Kidney capillary endothelial cell (primary cell): ENCODE measurements around the gene MCRIP2.
A peak's percentile ranks its signal among the peaks of the same experiment; 100 is the strongest.

Source experiments
- DNase-seq: peaks from one replicate; pipeline ENCODE4 v3.0.0-alpha.2; 2018; ENCODE audit warnings: low spot score

MCRIP2 gene

DNA sequence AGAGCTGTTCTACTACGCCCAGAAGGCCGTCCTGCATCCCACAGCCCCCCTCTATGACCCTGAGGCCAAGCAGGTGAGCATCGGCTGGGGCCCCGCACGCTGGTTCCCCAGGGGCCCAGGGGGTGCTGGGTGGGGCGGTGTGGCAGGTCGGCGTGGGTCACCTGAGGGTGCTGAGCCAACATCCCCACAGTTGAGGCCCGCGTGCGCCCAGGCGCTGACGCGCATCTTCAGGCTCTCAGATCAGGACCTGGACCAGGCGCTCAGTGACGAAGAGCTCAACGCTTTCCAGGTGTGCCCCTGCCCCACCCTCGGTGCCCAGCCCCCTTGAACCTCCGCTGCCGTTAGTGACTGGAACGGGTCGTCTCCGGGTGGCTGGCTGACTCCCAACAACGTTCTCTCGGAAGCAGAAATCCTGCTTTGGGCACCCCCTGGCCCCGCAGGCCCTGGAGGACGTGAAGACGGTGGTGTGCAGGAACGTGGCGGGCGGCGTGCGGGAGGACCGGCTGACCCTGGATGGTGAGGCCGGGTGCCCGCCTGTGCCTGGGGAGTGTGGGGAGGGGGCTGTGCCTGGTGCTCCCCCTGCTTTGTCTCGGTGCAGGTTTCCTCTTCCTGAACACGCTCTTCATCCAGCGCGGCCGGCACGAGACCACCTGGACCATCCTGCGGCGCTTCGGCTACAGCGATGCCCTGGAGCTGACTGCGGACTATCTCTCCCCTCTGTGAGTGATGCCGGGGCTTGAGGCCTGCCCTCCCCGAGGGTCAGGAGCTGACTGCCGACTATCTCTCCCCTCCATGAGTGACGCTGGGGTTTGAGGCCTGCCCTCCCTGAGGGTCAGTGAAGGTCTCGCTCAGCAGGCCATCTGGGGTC is 29.1 kb downstream of the MCRIP2 start:
- no peak for DNase-seq

DNA sequence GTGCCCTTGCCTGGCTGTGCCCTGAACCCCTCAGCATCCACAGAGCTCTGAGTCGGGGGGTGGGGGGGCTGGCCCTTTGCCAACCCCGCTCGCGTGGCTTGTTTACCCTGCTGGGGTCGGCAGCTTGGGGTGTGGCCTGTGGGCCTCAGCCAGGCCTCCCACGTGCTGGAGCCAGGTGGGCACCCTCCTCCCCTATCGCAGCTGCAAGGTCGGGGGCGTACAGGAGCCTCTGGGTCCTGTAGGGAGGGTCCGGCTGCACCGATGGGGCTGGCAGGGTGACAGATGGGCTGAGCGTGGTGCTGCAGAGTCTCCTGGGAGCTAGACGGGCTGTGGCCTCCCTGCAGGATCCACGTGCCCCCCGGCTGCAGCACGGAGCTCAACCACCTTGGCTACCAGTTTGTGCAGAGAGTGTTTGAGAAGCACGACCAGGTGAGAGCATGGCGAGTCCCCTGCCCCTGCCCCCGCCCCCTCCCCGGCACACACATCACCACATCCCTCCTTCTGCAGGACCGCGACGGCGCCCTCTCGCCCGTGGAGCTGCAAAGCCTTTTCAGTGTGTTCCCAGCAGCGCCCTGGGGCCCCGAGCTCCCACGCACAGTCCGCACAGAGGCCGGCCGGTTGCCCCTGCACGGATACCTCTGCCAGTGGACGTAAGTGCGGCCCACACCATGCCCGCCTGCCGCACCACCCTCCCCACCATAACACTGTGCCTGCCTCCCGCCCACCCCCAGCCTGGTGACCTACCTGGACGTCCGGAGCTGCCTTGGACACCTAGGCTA is 29.9 kb downstream of the MCRIP2 start:
- no peak for DNase-seq

DNA sequence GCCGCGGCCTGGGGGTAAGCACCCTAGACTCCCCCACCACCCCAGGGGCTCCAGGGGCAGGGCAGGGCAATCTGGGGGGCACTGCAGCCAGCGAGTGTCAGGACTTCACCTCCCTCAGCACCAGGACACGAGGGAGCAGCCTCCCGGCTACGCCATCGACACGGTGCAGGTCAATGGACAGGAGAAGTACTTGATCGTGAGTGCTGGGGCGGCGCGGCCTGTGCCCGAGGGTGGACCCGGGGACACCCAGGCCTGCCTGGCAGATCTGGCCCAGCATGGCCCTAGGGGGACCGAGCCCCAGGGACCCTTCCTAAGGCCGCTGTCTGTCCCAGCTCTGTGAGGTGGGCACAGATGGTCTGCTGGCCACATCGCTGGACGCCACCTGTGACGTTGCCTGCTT is 30.7 kb downstream of the MCRIP2 start:
- no peak for DNase-seq

DNA sequence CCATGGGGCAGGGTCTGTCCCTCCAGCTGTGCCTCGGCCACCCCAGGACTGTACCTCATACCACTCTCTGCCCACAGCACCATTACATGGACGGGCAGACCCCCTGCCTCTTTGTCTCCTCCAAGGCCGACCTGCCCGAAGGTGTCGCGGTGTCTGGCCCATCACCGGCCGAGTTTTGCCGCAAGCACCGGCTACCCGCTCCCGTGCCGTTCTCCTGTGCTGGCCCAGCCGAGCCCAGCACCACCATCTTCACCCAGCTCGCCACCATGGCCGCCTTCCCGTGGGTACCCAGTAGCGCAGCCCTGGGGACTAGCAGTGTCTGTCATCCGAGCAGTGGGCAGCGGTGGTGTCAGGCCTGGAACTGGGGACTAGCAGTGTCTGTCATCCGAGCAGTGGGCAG is 31.2 kb downstream of the MCRIP2 start:
- DNase-seq: no peak

DNA sequence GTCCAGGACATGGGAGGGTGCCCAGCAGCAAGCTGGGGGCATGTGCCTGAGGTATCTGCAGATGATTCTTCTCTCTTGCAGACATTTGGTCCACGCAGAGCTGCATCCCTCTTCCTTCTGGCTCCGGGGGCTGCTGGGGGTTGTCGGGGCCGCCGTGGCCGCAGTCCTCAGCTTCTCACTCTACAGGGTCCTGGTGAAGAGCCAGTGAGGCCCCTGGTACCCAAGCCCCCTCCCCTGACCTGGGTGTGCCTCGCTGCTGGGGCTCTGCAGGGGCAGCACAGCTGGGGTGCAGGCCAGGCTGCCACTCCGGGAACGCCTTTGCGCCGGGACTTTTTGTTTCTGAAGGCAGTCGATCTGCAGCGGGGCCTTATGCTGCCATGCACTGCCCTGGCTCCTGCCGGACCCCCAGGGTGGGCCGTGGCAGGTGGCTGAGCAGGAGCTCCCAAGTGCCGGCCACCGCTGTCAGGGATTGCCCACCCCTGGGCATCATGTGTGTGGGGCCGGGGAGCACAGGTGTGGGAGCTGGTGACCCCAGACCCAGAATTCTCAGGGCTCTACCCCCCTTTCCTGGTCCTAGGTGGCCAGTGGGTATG is 31.9 kb downstream of the MCRIP2 start:
- DNase-seq: no peak

DNA sequence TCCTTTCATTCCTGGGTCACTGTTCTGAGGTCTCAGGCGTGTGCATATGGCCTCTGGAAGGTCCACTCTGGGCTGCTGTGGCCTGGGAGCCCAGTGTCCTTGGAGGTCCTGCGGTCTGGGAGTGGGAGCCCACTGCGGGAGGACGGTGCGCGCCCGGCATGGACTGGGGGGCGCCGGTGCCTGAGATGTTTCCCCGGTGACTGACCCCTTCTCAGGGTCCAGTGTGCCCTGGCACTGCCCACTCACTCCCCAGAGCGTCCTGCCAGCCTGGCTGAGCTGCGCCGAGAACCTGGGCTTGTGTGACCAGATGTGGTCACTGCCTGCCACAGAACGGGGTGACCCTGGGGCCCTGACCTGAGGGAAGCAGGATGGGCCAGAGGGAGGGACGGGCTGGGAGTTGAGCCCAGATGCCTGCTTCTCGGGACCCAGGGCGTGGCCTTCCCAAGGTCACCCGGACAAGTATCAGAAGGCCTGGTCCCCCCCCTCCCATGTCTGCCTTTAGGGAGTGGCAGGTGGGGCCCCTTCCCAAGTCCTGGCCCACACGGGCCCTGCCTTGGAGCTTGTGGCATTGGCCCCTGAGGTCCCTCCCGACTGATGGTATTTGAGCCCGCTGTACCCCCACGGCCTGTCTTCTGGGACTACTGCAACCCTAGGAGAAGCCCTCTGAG is 32.7 kb downstream of the MCRIP2 start:
- DNase-seq: no peak

DNA sequence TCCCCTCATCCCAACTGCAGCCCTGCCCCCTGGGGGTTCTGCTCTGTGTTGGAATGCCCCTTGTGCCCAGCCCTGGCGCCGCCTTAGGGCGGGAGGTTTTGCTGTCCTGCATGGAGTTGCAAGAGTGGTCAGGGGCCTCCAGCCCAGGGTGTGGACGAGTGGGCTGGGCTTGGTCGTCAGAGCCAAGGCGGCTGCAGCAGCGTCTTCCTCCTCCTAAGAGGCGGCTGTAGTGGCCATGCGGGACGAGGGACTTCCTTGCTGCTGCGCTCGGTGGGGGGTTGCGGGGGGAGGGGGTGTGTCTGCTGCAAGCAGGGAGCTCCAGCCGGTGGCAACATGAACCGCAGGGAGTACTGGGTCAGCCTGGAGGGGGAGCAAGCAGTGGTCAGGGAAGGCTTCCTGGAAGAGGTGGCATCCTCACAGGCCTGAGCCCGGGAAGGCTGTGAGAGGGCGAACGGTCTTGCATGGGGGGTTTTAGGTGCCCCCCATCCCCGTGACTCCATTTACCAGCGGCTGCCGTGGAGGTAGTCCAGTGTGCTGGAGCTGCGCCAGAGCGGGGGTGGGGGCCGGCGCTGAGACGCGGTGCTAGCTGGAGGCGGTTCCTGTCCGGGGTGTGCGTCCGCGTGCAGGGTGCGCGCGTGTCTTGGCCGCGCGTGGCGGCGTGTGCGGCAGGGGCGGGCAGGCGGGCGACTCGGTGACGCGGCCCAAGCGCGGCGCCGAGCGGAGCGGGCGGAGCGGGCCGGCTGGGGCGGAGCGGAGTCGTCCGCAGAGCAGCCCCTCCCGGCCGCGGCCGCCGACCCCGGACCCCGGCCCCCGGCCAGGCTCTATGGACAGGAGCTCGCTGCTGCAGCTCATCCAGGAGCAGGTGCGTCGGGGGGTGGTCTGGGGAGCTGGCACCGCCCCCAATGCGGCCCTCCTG is 33.6 kb downstream of the MCRIP2 start, which contains the start of gene RHBDL1:
RHBDL1 (plus strand) TSS at position 704 of the 916 bp plus-strand sequence; CDS start at position 824, 120 bp downstream.
- DNase-seq: no peak

DNA sequence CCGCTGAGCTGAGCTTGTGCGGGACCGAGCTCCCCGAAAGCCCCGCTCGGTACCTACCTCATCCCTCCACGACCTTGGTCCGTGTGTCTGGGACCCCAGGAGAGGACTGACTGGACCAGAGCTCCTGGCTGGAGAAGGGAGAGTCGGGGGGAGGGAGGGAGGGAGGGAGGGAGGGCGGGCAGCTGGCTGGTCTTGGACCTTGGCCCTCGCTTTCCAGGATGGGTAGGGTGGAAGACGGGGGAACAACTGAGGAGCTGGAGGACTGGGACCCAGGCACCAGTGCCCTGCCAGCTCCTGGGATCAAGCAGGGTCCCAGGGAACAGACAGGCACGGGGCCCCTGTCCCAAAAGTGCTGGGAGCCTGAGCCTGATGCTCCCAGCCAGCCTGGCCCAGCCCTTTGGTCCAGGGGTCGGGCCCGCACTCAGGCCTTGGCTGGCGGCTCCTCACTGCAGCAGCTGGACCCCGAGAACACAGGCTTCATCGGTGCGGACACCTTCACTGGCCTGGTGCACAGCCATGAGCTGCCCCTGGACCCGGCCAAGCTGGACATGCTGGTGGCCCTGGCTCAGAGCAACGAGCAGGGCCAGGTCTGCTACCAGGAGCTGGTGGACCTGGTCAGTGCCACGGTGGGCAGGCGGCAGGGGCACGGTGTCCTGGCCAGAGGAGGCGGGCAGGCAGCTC is 34.4 kb downstream of the MCRIP2 start:
- no peak for DNase-seq

DNA sequence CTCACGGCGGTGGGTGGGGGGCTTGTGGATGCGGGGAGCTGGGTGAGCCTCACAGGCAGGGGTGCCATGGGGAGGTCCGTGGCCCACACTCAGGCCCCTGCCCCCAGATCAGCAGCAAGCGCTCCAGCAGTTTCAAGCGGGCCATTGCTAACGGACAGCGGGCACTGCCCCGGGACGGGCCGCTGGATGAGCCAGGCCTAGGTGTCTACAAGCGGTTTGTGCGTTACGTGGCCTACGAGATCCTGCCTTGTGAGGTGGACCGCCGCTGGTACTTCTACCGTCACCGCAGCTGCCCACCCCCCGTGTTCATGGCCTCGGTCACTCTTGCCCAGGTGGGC is 34.9 kb downstream of the MCRIP2 start:
- no peak for DNase-seq

DNA sequence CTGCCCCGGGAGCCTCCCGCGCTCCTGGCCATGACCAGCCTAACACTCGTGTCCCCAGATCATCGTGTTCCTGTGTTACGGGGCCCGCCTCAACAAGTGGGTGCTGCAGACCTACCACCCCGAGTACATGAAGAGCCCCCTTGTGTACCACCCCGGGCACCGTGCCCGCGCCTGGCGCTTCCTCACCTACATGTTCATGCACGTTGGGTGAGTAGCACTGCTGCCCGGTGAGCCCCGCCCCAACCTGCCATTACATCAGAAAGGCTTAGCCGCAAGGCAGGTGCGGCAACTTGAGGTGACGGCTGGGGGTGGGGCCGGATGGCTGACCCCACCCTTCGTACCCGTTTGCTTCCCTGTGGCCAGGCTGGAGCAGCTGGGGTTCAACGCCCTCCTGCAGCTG is 35.3 kb downstream of the MCRIP2 start:
- DNase-seq: no peak

DNA sequence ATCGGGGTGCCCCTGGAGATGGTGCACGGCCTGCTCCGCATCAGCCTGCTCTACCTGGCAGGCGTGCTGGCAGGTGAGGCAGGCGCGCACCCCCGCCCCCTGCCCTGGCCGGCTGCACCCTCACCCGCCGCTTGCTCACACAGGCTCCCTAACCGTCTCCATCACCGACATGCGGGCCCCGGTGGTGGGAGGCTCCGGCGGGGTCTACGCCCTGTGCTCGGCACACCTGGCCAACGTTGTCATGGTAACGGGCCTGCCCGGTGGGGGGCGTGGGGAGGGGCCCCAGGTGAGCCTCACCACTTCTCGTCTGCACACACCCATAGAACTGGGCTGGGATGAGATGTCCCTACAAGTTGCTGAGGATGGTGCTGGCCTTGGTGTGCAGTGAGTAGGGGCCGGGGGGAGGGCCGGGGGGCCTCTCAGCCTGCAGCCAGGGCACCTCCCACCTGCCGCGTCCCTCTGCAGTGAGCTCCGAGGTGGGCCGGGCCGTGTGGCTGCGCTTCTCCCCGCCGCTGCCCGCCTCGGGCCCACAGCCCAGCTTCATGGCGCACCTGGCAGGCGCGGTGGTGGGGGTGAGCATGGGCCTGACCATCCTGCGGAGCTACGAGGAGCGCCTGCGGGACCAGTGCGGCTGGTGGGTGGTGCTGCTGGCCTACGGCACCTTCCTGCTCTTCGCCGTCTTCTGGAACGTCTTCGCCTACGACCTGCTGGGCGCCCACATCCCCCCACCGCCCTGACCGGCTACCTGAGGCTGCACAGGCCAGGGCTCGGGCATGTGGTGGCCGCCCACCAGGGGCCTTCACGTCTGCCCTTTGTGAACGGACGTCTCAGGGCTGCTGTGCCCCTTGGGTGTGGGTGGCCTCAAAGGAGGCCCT is 35.9 kb downstream of the MCRIP2 start:
- DNase-seq: no peak

DNA sequence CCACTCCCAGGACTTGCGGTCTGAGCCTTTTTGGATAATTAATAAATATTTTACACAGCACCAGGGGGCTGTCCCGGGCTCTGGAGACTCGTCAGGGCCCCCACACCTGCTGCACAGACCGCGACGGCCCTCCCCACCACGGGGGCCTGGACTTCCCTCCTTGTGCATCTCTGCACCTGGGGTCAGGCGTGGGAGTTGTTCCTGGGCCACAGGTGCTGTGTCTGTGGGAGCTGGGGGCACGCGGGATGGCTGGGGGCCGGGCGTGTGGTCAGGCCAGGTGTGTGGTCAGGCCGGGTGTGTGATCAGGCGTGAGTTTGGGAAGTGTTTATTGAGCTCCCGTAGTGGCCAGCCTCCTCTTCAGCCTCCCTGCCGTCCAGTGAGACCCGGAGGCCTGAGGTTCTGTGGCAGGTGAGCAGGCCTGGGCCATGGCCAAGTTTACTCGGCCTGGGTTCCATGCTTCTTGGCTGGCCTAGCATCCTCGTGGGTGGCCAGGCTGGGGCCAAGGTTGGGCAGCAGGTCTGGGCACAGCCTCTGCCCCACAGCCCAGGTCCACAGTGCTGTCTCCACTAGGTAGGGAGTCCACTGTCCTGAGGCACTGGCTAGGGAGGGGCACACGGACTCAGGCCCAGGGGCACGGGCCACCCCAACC is 36.7 kb downstream of the MCRIP2 start:
- no peak for DNase-seq

DNA sequence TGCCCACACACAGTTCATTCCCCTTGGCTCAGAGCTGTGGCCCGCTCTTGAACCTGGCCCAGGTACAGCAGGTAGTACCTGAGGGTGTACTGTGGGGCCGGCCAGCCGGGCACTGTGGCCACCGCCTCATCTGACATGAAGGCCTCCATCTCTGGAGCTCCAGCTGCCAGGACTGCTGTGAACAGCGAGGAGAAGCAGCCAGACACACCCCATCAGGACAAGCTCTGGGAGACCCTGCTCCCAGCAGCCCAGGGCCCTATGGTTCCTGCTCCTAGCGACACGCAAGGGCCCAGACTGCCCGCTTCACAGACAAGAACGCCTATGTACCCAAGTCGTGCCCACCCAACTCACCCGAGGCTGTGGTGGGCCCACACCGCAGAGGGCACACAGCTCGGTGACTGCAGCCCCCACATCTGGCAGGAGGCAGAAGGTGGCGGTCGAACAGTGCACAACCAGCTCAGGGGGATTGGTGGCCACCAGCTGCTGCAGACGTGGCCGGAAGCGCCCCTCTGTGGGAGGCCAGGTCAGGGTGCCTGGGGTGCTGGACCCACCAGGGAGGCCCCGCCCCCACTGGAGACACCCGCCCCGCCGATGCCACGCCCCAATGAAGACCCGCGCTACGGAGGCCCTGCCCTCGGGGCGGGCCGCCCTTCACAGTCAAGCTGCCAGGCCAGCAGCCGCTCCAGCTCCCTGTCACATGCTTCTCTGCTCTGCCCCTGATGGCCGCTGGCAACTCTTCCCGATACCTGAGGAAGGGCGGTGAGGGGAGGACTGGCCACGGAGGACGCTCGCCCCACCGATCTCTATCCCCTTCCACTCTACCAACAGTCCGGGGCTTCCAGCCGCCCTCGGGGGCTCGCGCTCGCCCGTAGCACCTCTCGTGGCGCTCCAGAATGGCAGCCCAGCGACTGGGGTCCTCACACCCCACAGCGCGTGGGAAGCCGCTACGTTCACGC is 37.5 kb downstream of the MCRIP2 start:
- peak; percentile 44 for DNase-seq

DNA sequence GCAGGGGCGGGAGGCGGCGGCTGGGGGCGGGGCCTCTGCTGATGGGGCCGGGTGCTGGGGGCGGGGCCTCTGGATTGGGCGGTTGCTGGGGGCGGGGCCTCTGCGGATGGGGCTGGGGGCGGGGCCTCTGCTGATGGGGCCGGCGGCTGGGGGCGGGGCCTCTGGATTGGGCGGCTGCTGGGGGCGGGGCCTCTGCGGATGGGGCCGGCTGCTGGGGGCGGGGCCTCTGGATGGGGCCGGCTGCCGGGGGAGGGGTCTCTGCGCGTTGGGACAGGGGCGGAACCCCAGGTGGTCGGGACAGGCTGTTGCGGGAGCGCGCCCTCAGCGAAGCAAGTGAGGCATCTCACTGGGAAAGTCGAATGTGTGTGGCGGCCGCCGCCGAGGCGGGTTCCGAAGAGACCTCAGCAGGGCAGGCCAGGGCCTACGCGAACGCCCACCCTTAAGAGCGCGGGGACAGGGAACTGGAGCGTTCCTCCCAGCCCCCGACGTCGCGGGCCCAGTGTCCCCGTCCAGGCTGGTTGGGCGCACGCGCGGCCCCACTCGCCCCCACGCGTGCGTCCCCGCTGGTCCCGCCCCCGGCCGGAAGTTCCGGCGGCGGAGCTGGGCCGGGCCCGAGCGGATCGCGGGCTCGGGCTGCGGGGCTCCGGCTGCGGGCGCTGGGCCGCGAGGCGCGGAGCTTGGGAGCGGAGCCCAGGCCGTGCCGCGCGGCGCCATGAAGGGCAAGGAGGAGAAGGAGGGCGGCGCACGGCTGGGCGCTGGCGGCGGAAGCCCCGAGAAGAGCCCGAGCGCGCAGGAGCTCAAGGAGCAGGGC is 38.4 kb downstream of the MCRIP2 start, which contains the start of gene STUB1:
STUB1 (plus strand) TSS at position 597 of the 811 bp plus-strand sequence; CDS start at position 713, 116 bp downstream.
- peak; percentile 76 for DNase-seq

DNA sequence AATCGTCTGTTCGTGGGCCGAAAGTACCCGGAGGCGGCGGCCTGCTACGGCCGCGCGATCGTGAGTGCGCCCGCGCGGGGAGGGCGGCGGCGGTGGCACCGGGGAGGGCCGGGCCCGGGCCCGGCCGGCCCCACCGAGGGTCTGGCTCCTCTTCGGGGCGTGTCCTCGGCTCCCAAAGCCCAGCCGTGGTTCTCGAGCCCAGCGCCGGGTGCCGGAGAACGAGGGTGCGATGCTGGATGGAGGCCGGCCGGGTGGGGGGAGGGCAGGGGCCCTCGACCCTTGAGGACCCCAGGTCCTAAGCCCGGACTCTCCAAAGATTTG is 39.0 kb downstream of the MCRIP2 start:
- DNase-seq: no peak

DNA sequence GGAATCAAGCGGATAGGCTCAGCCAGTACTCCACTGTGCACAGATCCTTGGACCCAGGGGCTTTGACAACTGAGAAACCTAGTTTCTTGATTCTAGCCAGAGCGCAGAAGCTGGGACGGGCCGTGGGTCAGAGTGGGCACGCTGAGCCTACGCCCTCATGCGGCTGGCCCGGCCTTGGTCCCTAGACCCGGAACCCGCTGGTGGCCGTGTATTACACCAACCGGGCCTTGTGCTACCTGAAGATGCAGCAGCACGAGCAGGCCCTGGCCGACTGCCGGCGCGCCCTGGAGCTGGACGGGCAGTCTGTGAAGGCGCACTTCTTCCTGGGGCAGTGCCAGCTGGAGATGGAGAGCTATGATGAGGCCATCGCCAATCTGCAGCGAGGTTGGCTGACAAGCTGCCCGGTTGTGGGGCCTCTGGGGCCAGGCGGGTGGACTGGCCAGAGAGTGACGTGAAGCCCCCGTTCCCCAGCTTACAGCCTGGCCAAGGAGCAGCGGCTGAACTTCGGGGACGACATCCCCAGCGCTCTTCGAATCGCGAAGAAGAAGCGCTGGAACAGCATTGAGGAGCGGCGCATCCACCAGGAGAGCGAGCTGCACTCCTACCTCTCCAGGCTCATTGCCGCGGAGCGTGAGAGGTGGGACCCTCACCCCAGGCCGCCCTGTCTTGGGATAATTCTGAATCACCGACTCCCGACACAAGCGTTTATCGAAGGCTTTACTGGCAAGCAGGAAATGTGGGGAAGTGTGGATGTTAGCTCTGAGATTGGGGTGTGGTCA is 39.5 kb downstream of the MCRIP2 start:
- DNase-seq: peak; percentile 32
